Bone marrow (tissue), 2 donors: ENCODE data around the gene TRDMT1.

Experiments used
- DNase-seq, 2 donors: peaks; one replicate each; lab custom pipeline; 2025; lab: John Stamatoyannopoulos, UW

TRDMT1 gene

DNA sequence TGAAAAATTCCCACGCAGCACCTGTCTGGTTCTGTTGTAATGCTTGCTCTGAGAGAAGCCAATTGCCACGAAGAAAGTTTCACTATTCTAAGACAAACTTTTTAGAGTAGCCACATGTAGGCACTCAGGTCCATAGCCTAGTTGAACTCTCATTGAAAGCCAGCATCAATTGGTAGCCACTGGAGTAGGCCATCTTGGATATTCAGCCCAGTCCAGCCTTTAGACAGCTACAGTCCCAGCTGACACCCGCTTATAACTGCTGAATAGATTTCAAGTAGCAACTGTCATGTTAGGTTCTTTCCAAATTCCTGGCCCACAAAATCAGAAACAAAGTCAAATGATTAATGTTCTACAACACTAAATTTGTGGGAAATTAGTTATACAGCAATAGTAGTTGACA lies 103.5 kb downstream of the TRDMT1 start:
- DNase-seq: no peak
